ENCODE measurements around the gene TSHR.

TSHR gene

DNA sequence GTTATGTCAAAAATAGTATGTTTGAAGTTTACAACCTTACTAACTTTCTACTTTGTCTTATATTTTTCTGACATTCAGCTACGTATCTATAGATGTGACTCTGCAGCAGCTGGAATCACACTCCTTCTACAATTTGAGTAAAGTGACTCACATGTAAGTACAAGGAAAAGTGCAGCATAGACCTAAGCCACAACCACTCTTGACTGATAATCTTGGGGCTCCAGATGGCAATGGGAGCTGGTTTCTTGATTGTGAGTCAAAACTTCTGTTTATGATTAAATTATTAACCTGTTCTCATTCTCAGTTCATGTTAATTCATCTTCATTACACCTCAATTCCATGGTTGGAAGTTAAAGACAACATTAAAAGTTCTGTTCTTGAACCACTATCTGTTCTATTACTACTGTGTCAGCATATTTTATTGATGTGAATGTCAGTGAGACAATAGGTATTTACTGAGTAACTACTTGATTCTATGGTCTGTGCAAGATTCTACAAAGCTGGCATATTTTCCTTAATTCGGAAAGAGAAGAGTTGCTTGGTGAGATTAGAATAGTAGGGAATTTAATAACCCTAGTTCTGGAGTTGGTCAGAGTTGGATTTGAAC lies 112.9 kb downstream of the TSHR start:
- H3K4ac ChIP-seq (ENCODE audit: low read depth in 1 of 2, low read length in 2 of 2), result no peak overlapping the region
- no peaks in the 10 kb centered on the region for H3K36me3 ChIP-seq (ENCODE audit: control insufficient read depth in 1 of 2, insufficient read depth in 2 of 2, low read depth in 1 of 2, low read length in 2 of 2)
- no peak overlapping the region for H3K4me2 ChIP-seq (ENCODE audit: low read length, poor library complexity, severe bottlenecking)
- no peaks in the 10 kb centered on the region for H3K79me1 ChIP-seq (replicated peaks; ENCODE audit: low read length, poor library complexity, severe bottlenecking)
- no peak overlapping the region for H2BK12ac ChIP-seq (ENCODE audit: low read length in 2 of 2)
- no peak overlapping the region for H3K27ac ChIP-seq (ENCODE audit: low read length, poor library complexity, severe bottlenecking)
- no peak overlapping the region for H2AFZ ChIP-seq (ENCODE audit: low read depth, low read length)
- H4K91ac ChIP-seq (ENCODE audit: low read length), result no peak overlapping the region
- H2BK5ac ChIP-seq (ENCODE audit: low read depth, low read length, poor library complexity, severe bottlenecking), result no peak overlapping the region
- no peak overlapping the region for H2BK15ac ChIP-seq (ENCODE audit: low read depth, poor library complexity, severe bottlenecking)
- DNase-seq, result no peak
- no peak overlapping the region for H2AK5ac ChIP-seq (ENCODE audit: low read length, severe bottlenecking)
- H3K4me1 ChIP-seq (ENCODE audit: control insufficient read depth, insufficient read depth, low read depth, low read length), result no peaks in the 10 kb centered on the region
- no peak overlapping the region for H4K8ac ChIP-seq (ENCODE audit: low read length)
- H3K9me3 ChIP-seq (ENCODE audit: control insufficient read depth, low read length), result peaks cover 26% of the 10 kb centered on the region
- H3K18ac ChIP-seq (ENCODE audit: low read depth in 1 of 2, low read length in 2 of 2), result no peak overlapping the region
- no peak overlapping the region for H3K23ac ChIP-seq (ENCODE audit: low read length in 2 of 2)
- H3K9ac ChIP-seq (ENCODE audit: low read length), result no peak overlapping the region
- no peak overlapping the region for H3K4me3 ChIP-seq (ENCODE audit: insufficient read depth in 1 of 2, low read depth in 1 of 2, low read length in 2 of 2)
- no peak overlapping the region for H3K14ac ChIP-seq (ENCODE audit: low read length in 2 of 2)
- no peak overlapping the region for H2BK120ac ChIP-seq (ENCODE audit: low read depth, low read length)
- peaks cover 0 to 6% of the 10 kb centered on the region in 2 experiments for H3K27me3 ChIP-seq (ENCODE audit: control insufficient read depth in 1 of 2, insufficient read depth in 1 of 2, low read length in 2 of 2)
- WGBS, result 90% methylated on average over 2 of the region's 2 CpGs

- no peak overlapping the region for H3K18ac ChIP-seq (ENCODE audit: low read depth in 1 of 2, low read length in 2 of 2)
- H2BK15ac ChIP-seq (ENCODE audit: low read depth, poor library complexity, severe bottlenecking), result no peak overlapping the region
- H3K23ac ChIP-seq (ENCODE audit: low read length in 2 of 2), result no peak overlapping the region
- DNase-seq, result no peak
- H3K9me3 ChIP-seq (ENCODE audit: control insufficient read depth, low read length), result peaks cover 26% of the 10 kb centered on the region
- H2AK5ac ChIP-seq (ENCODE audit: low read length, severe bottlenecking), result no peak overlapping the region
- no peak overlapping the region for H3K4me3 ChIP-seq (ENCODE audit: insufficient read depth in 1 of 2, low read depth in 1 of 2, low read length in 2 of 2)
- no peak overlapping the region for H3K14ac ChIP-seq (ENCODE audit: low read length in 2 of 2)
- H3K4ac ChIP-seq (ENCODE audit: low read depth in 1 of 2, low read length in 2 of 2), result no peak overlapping the region
- H4K8ac ChIP-seq (ENCODE audit: low read length), result no peak overlapping the region
- no peak overlapping the region for H2BK5ac ChIP-seq (ENCODE audit: low read depth, low read length, poor library complexity, severe bottlenecking)
- no peak overlapping the region for H3K9ac ChIP-seq (ENCODE audit: low read length)
- no peak overlapping the region for H3K4me2 ChIP-seq (ENCODE audit: low read length, poor library complexity, severe bottlenecking)
- H2BK120ac ChIP-seq (ENCODE audit: low read depth, low read length), result no peak overlapping the region
- no peaks in the 10 kb centered on the region for H3K4me1 ChIP-seq (ENCODE audit: control insufficient read depth, insufficient read depth, low read depth, low read length)
- H3K27me3 ChIP-seq (ENCODE audit: control insufficient read depth in 1 of 2, insufficient read depth in 1 of 2, low read length in 2 of 2), result no peaks in the 10 kb centered on the region
- H2AFZ ChIP-seq (ENCODE audit: low read depth, low read length), result no peak overlapping the region
- WGBS, result no CpG with 5 or more reads among the region's 2 CpGs
- no peak overlapping the region for H4K91ac ChIP-seq (ENCODE audit: low read length)
- H3K79me1 ChIP-seq (replicated peaks; ENCODE audit: low read length, poor library complexity, severe bottlenecking), result no peaks in the 10 kb centered on the region
- H3K36me3 ChIP-seq (ENCODE audit: control insufficient read depth in 1 of 2, insufficient read depth in 2 of 2, low read depth in 1 of 2, low read length in 2 of 2), result no peaks in the 10 kb centered on the region
- H2BK12ac ChIP-seq (ENCODE audit: low read length in 2 of 2), result no peak overlapping the region
- H3K27ac ChIP-seq (ENCODE audit: low read length, poor library complexity, severe bottlenecking), result no peak overlapping the region
Observed at GRCh38 chr14:81070511-81070910, 115.1 kb downstream of the TSHR start.

DNA sequence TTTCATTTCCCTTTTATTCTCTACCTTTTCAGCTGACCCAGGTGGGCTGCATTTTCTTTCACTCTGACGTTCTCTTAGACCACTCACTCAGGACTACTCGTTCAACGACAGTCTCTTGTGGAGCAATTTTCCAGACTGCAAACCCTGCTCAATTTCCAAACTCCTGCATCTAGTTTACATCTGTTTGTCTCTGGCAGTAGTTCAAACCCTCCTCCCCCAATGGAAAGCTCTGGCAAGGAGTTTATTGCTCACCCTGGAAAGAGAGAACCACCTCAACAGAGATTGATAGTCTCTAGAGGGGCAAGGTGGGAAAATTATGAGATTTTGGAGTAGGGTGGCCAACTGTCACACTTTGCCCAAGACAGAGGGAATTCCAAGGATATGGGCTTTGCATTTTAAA lies 130.2 kb downstream of the TSHR start:
- Histone ChIP-seq H3K23ac (ENCODE audit: low read length in 2 of 2) (no peak overlapping the region), H2BK5ac (ENCODE audit: low read depth, low read length, poor library complexity, severe bottlenecking) (no peak overlapping the region), H3K9ac (ENCODE audit: low read length) (no peak overlapping the region), H3K4me3 (ENCODE audit: insufficient read depth in 1 of 2, low read depth in 1 of 2, low read length in 2 of 2) (no peak overlapping the region), H3K4me2 (ENCODE audit: low read length, poor library complexity, severe bottlenecking) (no peak overlapping the region), H4K91ac (ENCODE audit: low read length) (no peak overlapping the region), H3K18ac (ENCODE audit: low read depth in 1 of 2, low read length in 2 of 2) (no peak overlapping the region), H2BK120ac (ENCODE audit: low read depth, low read length) (no peak overlapping the region), H3K4me1 (ENCODE audit: control insufficient read depth, insufficient read depth, low read depth, low read length) (no peaks in the 10 kb centered on the region), H2BK15ac (ENCODE audit: low read depth, poor library complexity, severe bottlenecking) (no peak overlapping the region), H2AK5ac (ENCODE audit: low read length, severe bottlenecking) (no peak overlapping the region), H3K79me1 (replicated peaks; ENCODE audit: low read length, poor library complexity, severe bottlenecking) (no peaks in the 10 kb centered on the region), H2AFZ (ENCODE audit: low read depth, low read length) (no peak overlapping the region), H3K27me3 (ENCODE audit: control insufficient read depth in 1 of 2, insufficient read depth in 1 of 2, low read length in 2 of 2) (no peaks in the 10 kb centered on the region), H3K4ac (ENCODE audit: low read depth in 1 of 2, low read length in 2 of 2) (no peak overlapping the region), H4K8ac (ENCODE audit: low read length) (no peak overlapping the region), H3K9me3 (ENCODE audit: control insufficient read depth, low read length) (no peaks in the 10 kb centered on the region), H3K36me3 (ENCODE audit: control insufficient read depth in 1 of 2, insufficient read depth in 2 of 2, low read depth in 1 of 2, low read length in 2 of 2) (no peaks in the 10 kb centered on the region), H2BK12ac (ENCODE audit: low read length in 2 of 2) (no peak overlapping the region), H3K14ac (ENCODE audit: low read length in 2 of 2) (no peak overlapping the region), H3K27ac (ENCODE audit: low read length, poor library complexity, severe bottlenecking) (no peak overlapping the region)
- DNase-seq, result no peak
- WGBS, result 75% methylated on average over 3 of the region's 3 CpGs

DNA sequence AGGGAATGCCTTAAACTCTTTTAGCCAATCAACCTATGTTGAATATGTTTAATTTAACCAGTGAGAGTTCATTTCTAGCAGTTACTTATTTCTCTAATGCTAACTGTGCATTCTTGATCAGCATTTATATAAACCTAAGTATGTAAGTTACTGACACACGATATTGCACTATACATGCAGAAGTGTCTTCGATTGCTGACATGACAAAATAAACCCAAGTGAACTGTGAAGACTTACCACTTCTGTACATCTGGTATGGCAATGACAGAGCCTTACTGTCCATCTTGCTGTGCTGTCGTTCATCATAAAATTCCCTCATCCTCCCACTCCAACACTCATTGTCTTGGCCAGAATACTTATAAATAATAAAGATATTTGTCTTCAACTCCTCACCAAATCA lies 131.8 kb downstream of the TSHR start:
- Histone ChIP-seq H2AK5ac (ENCODE audit: low read length, severe bottlenecking) (no peak overlapping the region), H2BK15ac (ENCODE audit: low read depth, poor library complexity, severe bottlenecking) (no peak overlapping the region), H3K27ac (ENCODE audit: low read length, poor library complexity, severe bottlenecking) (no peak overlapping the region), H3K27me3 (ENCODE audit: control insufficient read depth in 1 of 2, insufficient read depth in 1 of 2, low read length in 2 of 2) (no peaks in the 10 kb centered on the region), H3K4me3 (ENCODE audit: insufficient read depth in 1 of 2, low read depth in 1 of 2, low read length in 2 of 2) (no peak overlapping the region), H3K14ac (ENCODE audit: low read length in 2 of 2) (no peak overlapping the region), H4K91ac (ENCODE audit: low read length) (no peak overlapping the region), H3K23ac (ENCODE audit: low read length in 2 of 2) (no peak overlapping the region), H2BK5ac (ENCODE audit: low read depth, low read length, poor library complexity, severe bottlenecking) (no peak overlapping the region), H2BK12ac (ENCODE audit: low read length in 2 of 2) (no peak overlapping the region), H3K4ac (ENCODE audit: low read depth in 1 of 2, low read length in 2 of 2) (no peak overlapping the region), H3K9me3 (ENCODE audit: control insufficient read depth, low read length) (no peaks in the 10 kb centered on the region), H4K8ac (ENCODE audit: low read length) (no peak overlapping the region), H2AFZ (ENCODE audit: low read depth, low read length) (no peak overlapping the region), H2BK120ac (ENCODE audit: low read depth, low read length) (no peak overlapping the region), H3K4me1 (ENCODE audit: control insufficient read depth, insufficient read depth, low read depth, low read length) (no peaks in the 10 kb centered on the region), H3K4me2 (ENCODE audit: low read length, poor library complexity, severe bottlenecking) (no peak overlapping the region), H3K79me1 (replicated peaks; ENCODE audit: low read length, poor library complexity, severe bottlenecking) (no peaks in the 10 kb centered on the region), H3K36me3 (ENCODE audit: control insufficient read depth in 1 of 2, insufficient read depth in 2 of 2, low read depth in 1 of 2, low read length in 2 of 2) (no peaks in the 10 kb centered on the region), H3K9ac (ENCODE audit: low read length) (no peak overlapping the region), H3K18ac (ENCODE audit: low read depth in 1 of 2, low read length in 2 of 2) (no peak overlapping the region)
- no peak for DNase-seq
- 50% methylated on average over 3 of the region's 3 CpGs for WGBS

Data from mesenchymal stem cell (in vitro differentiated cells and primary cell).